ENCODE results near the gene NDUFA12. TPM values are rescaled to one million over a fixed set of nuclear protein-coding genes. Genes with fewer than 3 reads are reported as not detected.

Gene NDUFA12
- total RNA-seq: 109 and 123 TPM in 2 replicates

DNA sequence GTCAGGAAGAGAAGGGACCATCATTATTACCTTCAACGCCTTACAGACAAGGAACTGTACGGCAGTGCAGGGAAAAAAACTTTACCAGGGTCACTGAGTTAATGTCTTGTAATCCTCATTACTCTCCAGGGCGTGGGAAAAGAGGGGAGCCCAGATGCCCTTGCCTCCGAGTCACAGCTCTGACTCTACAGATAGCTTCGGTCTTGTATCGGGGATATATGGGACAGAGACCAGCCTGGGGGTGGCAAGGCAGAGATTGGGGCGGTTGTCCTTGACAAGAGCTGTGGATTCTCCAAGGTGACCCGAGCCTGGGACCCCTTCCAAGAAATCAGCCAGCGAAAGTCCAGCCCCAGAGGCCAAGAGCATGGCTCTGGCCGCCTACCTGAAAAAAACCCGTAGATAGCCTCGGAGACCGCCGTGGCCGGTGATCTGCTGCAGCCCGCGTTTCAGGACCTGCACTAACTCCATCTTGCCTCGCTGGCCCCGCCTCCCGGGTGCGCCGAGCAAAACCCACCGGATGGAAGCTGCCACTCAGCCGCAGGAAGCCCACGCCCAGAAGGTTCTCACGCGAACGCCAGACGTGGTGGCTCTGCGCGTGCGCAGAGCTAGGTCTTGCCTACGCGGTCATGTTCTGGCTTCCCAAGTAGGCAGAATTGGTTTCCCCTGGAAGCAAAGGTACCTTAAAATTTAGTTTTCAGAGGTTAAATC is at the start of gene NDUFA12:
Gene NDUFA12 (minus strand): TSS at position 485 of the 708 bp plus-strand sequence. CDS start 17 bp downstream, at position 468.

Other genes with a start within 250 kb of the NDUFA12 start
- 34.0 and 35.5 TPM in 2 replicates for gene NR2C1, start 69.9 kb upstream of the NDUFA12 start, total RNA-seq
- gene FGD6, start 213.8 kb upstream of the NDUFA12 start, total RNA-seq: 23.0 and 30.7 TPM in 2 replicates
- 124 and 130 TPM in 2 replicates for gene VEZT, start 214.1 kb upstream of the NDUFA12 start, total RNA-seq